Natural killer cell (primary cell): ENCODE data around the gene FEM1C. TPM values are rescaled to one million over a fixed set of nuclear protein-coding genes. Genes with fewer than 3 reads are reported as not detected.

Source experiments
- ATAC-seq, 3 donors: fragments of 150-1000 bp in 2 of 3; fragments of 200-7000 bp in 1 of 3; cut with Tn5 transposase; 1 replicate in 1 of 3; 2 replicates in 2 of 3; pipeline ENCODE4 v1.10.0; 2021; ENCODE audit warnings: mild to moderate bottlenecking in 2 of 3, moderate library complexity in 2 of 3
- DNase-seq, 2 donors: peaks; one replicate each; pipeline versions ENCODE4 v3.0.0 to v3.0.0-alpha.2; 2013 to 2021; ENCODE audit warnings: mixed read lengths in 1 of 2
- H3K27ac ChIP-seq: one replicate; pipeline ENCODE4 v1.5.1; 2013; ENCODE audit warnings: mild to moderate bottlenecking, low read length
- H3K27me3 ChIP-seq: one replicate; pipeline ENCODE4 v1.6.1; 2013; ENCODE audit warnings: low read length; ENCODE audit not compliant: control insufficient read depth, insufficient read depth
- H3K36me3 ChIP-seq: one replicate; pipeline ENCODE4 v1.6.1; 2013; ENCODE audit warnings: low read length; ENCODE audit not compliant: control insufficient read depth, insufficient read depth
- H3K4me1 ChIP-seq: one replicate; pipeline ENCODE4 v1.6.1; 2013; ENCODE audit warnings: low read length; ENCODE audit not compliant: control insufficient read depth, insufficient read depth
- H3K4me3 ChIP-seq: one replicate; pipeline ENCODE4 v1.5.1; 2013; ENCODE audit warnings: low read length
- H3K9me3 ChIP-seq: one replicate; pipeline ENCODE4 v1.6.1; 2013; ENCODE audit warnings: low read length; ENCODE audit not compliant: control insufficient read depth, insufficient read depth
- H3K27ac Mint-ChIP-seq, 2 donors: one replicate each; pipeline ENCODE4 v1.8.0; 2022; ENCODE audit warnings: mild to moderate bottlenecking in 2 of 2, mixed read lengths in 2 of 2, moderate library complexity in 1 of 2
- H3K27me3 Mint-ChIP-seq, 2 donors: one replicate each; pipeline ENCODE4 v1.8.0; 2022; ENCODE audit warnings: low read depth in 2 of 2, mixed read lengths in 2 of 2
- H3K36me3 Mint-ChIP-seq: one replicate; pipeline ENCODE4 v1.8.0; 2022; ENCODE audit warnings: mixed read lengths
- H3K4me1 Mint-ChIP-seq, 2 donors: one replicate each; pipeline ENCODE4 v1.8.0; 2022; ENCODE audit warnings: mixed read lengths in 2 of 2
- H3K4me3 Mint-ChIP-seq: one replicate; pipeline ENCODE4 v1.8.0; 2022; ENCODE audit warnings: mild to moderate bottlenecking, moderate library complexity, mixed read lengths
- H3K9me3 Mint-ChIP-seq, 2 donors: one replicate each; pipeline ENCODE4 v1.8.0; 2022; ENCODE audit warnings: mixed read lengths in 2 of 2
- WGBS: methylation state at CpG from one replicate; pipeline ENCODE4 v1.1.7; 2013; ENCODE audit warnings: missing lambda C conversion rate; ENCODE audit not compliant: insufficient coverage; 5-methylcytosine and 5-hydroxymethylcytosine counted together
- intact Hi-C: fragments of 100-400 bp; cut with micrococcal nuclease; formaldehyde crosslinking; loops from one replicate; pipeline ENCODE4 v1.14.2; 2022
- total RNA-seq, 4 donors: library from RNA; stranded (reverse); fragments of 120-200 nt in 1 of 4; gene quantifications; one replicate each; pipeline versions ENCODE4 v1.2.3 to v1.2.4, GENCODE V29; 2013 to 2022
- TF ChIP-seq, protein P1 (sequence below): fragments of 200-600 bp; IDR thresholded peaks from one replicate; pipeline ENCODE4 v1.8.0; 2022; ENCODE audit warnings: antibody characterized with exemption

The FEM1C gene
- total RNA-seq, 3 donors from 2014 or later (not counting 1 experiment from before 2014, with no cell fraction given) = 33.8 to 48.6 (median 36.2) TPM

GRCh38 chr5:115478281-115478680, 66.3 kb downstream of the FEM1C start:
- Histone ChIP-seq H3K27ac (no peak overlapping the region), H3K9me3 (no peaks in the 10 kb centered on the region), H3K4me1 (no peaks in the 10 kb centered on the region), H3K27me3 (no peaks in the 10 kb centered on the region), H3K4me3 (no peak overlapping the region), H3K36me3 (no peaks in the 10 kb centered on the region)
- no peak for ATAC-seq
- intact Hi-C loops = no loop called here
- no peaks in the 10 kb centered on the region for H3K36me3 Mint-ChIP-seq
- DNase-seq = no peak
- H3K9me3 Mint-ChIP-seq = no peaks in the 10 kb centered on the region
- H3K27ac Mint-ChIP-seq = no peak overlapping the region
- no peak overlapping the region for H3K4me3 Mint-ChIP-seq
- TF ChIP-seq, protein P1, sequence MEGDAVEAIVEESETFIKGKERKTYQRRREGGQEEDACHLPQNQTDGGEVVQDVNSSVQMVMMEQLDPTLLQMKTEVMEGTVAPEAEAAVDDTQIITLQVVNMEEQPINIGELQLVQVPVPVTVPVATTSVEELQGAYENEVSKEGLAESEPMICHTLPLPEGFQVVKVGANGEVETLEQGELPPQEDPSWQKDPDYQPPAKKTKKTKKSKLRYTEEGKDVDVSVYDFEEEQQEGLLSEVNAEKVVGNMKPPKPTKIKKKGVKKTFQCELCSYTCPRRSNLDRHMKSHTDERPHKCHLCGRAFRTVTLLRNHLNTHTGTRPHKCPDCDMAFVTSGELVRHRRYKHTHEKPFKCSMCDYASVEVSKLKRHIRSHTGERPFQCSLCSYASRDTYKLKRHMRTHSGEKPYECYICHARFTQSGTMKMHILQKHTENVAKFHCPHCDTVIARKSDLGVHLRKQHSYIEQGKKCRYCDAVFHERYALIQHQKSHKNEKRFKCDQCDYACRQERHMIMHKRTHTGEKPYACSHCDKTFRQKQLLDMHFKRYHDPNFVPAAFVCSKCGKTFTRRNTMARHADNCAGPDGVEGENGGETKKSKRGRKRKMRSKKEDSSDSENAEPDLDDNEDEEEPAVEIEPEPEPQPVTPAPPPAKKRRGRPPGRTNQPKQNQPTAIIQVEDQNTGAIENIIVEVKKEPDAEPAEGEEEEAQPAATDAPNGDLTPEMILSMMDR = no peak
- peaks cover 19 to 35% of the 10 kb centered on the region in 2 donors for H3K27me3 Mint-ChIP-seq
- 67% methylated on average over 1 of the region's 2 CpGs for WGBS
- H3K4me1 Mint-ChIP-seq = no peaks in the 10 kb centered on the region

- no peak for ATAC-seq
- WGBS = 95% methylated on average over 7 of the region's 7 CpGs
- Histone ChIP-seq H3K4me3 (no peak overlapping the region), H3K36me3 (no peaks in the 10 kb centered on the region), H3K27me3 (no peaks in the 10 kb centered on the region), H3K27ac (no peak overlapping the region), H3K9me3 (no peaks in the 10 kb centered on the region), H3K4me1 (no peaks in the 10 kb centered on the region)
- Mint-ChIP-seq H3K36me3 (no peaks in the 10 kb centered on the region), H3K4me1 (no peaks in the 10 kb centered on the region), H3K4me3 (no peak overlapping the region), H3K27me3 (peaks cover 19 to 36% of the 10 kb centered on the region in 2 donors), H3K27ac (no peak overlapping the region), H3K9me3 (no peaks in the 10 kb centered on the region)
- no peak for DNase-seq
- intact Hi-C loops = no loop called here
- TF ChIP-seq, protein P1 = no peak
Observed at GRCh38 chr5:115477581-115477980, 67.0 kb downstream of the FEM1C start.

DNA sequence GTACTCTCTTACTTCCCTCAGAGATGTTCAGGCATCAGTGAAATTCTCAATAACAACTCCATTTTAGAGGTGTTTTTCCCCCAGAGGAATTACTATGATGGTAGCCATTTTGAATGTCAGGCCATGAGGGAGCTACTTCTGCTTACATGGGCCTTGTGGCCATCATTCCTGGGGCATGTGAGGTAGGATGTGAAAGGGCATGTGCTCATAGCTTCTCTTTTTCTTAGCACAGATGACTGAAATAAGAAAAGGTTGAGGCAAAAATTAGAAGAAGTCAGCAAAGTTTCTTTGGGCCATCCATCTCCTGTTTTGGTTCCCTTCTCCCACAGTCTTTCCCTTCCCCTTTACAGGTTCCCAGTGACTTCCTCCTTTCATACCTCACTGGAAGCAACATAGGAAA, 68.8 kb downstream of the FEM1C start:
- H3K4me1 Mint-ChIP-seq = no peaks in the 10 kb centered on the region
- H3K27me3 Mint-ChIP-seq = peaks cover 22 to 40% of the 10 kb centered on the region in 2 donors
- no peak for ATAC-seq

More for the DNA sequence above, 68.8 kb downstream of the FEM1C start:
- Histone ChIP-seq H3K4me1 (no peaks in the 10 kb centered on the region), H3K9me3 (no peaks in the 10 kb centered on the region), H3K27me3 (no peaks in the 10 kb centered on the region), H3K4me3 (no peak overlapping the region), H3K36me3 (no peaks in the 10 kb centered on the region), H3K27ac (no peak overlapping the region)
- no peak for DNase-seq
- no peaks in the 10 kb centered on the region for H3K9me3 Mint-ChIP-seq
- no peak overlapping the region for H3K27ac Mint-ChIP-seq
- intact Hi-C loops = no loop called here
- no peaks in the 10 kb centered on the region for H3K36me3 Mint-ChIP-seq
- no peak overlapping the region for H3K4me3 Mint-ChIP-seq
- TF ChIP-seq, protein P1 = no peak
